IPS-11a (cell line): Measurements from ENCODE around the gene ARMC10.
"Not testable (repeated sequence)": the region's sequence is repeated elsewhere in the genome, so short reads cannot be mapped to it uniquely, and the experiment has no call there.

Experiments
- H3K4me3 ChIP-seq: one replicate; pipeline ENCODE4 v1.5.1; 2013; ENCODE audit warnings: low read depth, low read length, control low read depth

The ARMC10 gene

DNA sequence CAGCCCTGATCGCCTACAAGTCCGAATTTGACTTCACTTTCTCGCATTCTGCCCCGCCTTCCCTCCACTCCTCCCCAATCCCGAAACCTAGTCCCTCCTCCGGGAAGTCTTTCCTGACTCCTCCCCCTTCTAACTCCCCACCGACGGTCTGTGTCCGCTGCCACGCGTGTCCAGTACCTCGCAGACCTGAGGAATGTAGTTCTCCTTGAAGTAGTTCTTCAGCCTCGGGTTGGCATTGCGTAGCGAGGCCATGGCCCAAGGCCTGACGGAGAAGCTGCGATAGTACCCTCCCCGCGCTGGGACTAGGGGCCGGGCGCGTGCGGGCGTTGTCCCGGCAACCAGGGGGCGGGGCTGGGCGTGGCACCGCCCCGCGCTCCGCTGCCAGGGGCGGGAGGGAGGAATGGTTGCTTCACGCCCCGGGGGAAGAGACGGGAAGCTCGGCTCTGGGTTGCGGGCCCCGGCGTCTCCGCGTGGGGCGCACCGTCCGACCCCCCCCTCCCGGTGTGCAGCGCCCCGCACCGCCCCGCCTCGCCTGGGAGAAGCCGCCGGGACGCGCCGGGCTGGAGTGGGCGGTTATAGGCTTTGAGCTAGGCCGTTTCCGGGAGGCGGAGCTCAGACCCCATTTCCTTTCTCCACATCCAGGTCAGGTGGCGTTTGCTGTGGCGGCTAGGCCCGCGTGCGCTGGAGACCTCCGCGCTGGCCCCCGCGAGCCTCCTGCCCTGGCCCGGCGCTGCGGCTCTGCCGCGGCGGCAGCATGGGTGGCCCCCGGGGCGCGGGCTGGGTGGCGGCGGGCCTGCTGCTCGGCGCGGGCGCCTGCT lies at the start of gene ARMC10, which contains the start of gene FBXL13:
Gene ARMC10 (plus strand): TSS at position 622 of the 818 bp plus-strand sequence. CDS start 133 bp downstream, at position 755.
Gene FBXL13 (minus strand): TSS at position 278 of the 818 bp plus-strand sequence.
- peak within 1 kb of the TSS; percentile 83 for H3K4me3 ChIP-seq

- H3K4me3 ChIP-seq = no peak overlapping the region
Observed at GRCh38 chr7:103025341-103025740, 49.6 kb upstream of the ARMC10 start.

DNA sequence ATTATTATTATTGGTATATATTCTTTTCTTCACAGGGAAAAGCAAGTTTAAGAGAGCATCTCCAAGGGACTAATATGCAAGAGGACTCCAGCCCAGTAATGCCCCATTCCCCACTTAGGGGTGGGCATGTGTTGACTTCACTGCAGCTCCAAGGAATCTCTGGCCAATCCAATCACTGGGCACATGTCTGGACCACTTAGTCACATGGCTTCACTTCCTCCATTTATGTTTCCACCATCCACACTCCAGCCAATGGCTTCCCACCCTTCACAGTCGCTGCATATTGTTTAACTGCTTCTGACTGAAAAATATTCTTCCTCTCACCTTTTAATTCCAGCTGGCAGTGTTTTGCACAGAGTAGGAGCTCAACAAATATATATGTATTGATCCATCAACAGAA lies 43.9 kb upstream of the ARMC10 start:
- H3K4me3 ChIP-seq = no peak overlapping the region

DNA sequence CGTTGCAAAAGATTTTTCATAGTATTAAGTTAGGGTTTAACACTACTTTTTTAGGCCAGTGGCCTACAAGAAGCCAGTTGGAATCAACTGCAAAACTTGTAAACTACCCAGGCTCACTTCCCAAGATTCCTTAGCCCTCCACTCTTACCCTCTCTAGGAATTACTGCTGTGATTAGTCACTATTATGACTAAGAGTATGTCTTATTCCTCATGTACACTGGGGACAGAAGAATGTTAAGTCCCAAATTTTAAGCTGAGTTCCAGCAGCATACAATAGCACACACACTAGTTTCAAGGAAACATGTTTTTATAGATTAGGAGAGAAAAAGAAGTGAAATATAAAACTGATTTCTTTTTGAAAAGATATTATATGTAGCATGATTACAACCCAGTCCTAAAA lies 43.2 kb upstream of the ARMC10 start:
- no peak overlapping the region for H3K4me3 ChIP-seq

DNA sequence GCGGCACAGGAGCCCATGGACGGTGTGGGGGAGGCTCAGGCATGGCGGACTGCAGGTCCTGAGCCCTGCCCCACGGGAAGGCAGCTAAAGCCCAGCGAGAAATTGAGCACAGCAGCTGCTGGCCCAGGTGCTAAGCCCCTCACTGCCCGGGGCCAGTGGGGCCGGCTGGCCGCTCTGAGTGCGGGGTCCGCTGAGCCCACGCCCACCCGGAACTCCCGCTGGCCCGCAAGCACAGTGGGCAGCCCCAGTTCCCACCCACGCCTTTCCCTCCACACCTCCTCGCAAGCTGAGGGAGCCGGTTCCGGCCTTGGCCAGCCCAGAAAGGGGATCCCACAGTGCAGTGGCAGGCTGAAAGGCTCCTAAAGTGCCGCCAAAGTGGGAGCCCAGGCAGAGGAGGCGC lies 40.6 kb upstream of the ARMC10 start:
- not testable (repeated sequence) for H3K4me3 ChIP-seq

DNA sequence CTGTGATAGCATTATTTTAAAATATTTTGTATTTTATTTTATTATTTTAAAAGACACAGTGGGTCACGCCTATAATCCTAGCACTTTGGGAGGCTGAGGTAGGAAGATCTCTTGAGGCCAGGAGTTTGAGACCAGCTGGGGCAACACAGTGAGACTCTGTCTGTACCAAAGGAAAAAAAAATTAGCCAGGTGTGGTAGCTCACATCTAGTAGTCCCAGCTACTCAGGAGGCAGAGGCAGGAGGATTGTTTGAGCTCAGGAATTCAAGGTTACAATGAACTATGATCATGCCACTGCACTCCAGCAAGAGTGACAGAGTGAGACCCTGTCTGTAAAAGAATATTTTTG lies 37.5 kb upstream of the ARMC10 start:
- H3K4me3 ChIP-seq = no peak overlapping the region

GRCh38 chr7:103037823-103038739 lies 36.9 kb upstream of the ARMC10 start:
- not testable (repeated sequence) for H3K4me3 ChIP-seq

GRCh38 chr7:103041815-103042214 lies 33.1 kb upstream of the ARMC10 start:
- not testable (repeated sequence) for H3K4me3 ChIP-seq

DNA sequence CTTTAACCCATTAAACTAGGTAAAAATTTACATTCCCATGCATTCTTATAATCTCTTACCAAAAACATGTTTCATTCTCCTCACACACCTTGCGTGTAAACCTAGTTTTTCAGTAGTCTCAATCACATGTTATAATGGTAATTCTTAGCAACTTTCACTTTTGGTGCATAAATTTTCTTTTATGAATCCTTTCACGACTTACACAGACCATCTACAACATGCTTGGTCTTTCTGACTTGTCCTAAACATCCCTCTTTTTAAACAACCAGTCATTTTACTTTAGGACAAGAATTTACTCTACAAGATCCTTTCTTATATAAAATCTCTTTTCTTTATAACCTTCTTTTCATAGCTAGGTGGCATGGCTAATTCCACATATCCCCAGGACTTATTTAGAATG lies 26.1 kb upstream of the ARMC10 start:
- no peak overlapping the region for H3K4me3 ChIP-seq

- no peak overlapping the region for H3K4me3 ChIP-seq
Observed at GRCh38 chr7:103051519-103051918, 23.4 kb upstream of the ARMC10 start.

GRCh38 chr7:103056006-103056405 lies 18.9 kb upstream of the ARMC10 start:
- H3K4me3 ChIP-seq = not testable (repeated sequence)

DNA sequence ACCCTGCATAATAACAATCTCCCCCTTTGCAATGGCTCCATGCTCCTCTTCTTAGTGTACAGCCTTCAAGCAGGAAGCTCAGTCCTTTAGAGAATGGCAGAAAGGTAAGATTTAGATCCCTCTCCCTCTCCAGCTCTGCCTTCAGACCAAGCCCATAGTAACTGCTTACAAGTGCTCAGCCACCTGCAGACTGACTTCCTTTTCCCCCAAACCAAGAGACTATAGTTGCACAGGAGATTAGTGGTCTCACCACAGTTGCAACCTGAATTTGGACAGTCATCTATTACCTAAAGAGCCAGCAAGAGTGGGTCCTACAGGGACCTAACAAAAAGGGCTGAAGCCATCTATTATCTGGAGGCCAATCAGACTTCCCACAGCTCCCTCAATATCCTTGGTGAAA lies 16.8 kb upstream of the ARMC10 start:
- H3K4me3 ChIP-seq = no peak overlapping the region

DNA sequence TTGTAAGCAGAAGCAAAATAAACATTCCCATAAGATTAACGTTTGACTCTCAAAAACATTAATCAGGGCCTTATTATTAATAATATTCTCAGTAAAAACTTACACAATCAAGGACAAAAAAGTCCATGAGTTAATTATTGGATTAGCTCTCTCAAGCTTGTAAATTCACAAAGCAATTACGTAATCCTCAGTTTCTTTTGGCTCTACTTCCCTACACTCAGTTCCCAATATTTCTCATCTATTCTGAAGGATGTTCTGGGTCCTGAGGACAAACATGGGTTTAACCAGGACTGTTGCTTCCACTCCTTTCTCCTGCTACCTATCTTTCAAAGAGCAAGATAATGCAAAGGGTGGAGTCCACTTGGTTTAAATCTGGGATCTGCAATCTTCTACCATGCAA lies 15.5 kb upstream of the ARMC10 start:
- no peak overlapping the region for H3K4me3 ChIP-seq

GRCh38 chr7:103063895-103064294 lies 11.0 kb upstream of the ARMC10 start:
- H3K4me3 ChIP-seq = no peak overlapping the region

- H3K4me3 ChIP-seq = no peak overlapping the region
Observed at GRCh38 chr7:103065667-103066066, 9.3 kb upstream of the ARMC10 start.

DNA sequence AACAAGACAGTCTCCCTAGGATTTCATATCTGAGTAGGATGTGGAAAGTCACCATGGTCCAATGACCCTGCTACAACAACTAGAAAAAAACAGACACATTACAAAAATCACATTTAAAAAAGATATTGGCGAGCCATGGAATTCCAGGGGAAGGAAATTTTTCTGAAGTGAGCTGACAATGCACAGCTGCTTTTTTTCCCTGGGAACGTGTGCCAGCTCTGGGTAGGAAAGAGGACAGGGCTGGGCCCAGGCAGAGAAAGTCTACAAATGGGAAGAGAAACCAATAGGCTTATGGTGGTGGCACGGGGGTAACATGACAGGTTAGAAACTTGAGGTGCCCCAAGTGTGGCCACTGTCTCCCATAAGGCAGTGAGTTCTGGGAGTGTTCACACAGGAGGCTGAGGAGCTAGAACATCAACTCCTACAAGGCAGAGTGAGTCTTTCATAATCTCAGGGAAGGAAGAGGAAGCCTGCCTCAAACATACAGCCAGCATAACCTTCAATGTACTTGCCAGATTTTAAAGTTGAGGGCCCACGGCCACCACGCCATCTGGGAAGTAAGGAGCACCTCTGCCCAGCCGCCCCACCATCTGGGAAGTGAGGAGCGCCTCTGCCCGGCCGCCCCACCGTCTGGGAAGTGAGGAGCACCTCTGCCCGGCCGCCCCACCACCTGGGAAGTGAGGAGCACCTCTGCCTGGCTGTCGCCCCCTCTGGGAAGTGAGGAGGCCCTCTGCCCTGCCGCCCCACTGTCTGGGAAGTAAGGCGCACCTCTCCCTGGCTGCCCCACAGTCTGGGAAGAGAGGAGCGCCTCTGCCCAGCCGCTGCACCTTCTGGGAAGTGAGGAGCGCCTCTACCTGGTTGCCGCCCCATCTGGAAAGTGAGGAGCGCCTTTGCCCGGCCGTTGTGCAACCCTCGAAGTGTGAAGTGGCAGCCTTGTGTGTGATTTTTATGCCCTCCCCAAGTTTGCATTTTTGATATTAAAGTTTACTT lies 6.2 kb upstream of the ARMC10 start:
- no peak overlapping the region for H3K4me3 ChIP-seq

- H3K4me3 ChIP-seq = no peak overlapping the region
Observed at GRCh38 chr7:103071000-103071399, 3.9 kb upstream of the ARMC10 start.

DNA sequence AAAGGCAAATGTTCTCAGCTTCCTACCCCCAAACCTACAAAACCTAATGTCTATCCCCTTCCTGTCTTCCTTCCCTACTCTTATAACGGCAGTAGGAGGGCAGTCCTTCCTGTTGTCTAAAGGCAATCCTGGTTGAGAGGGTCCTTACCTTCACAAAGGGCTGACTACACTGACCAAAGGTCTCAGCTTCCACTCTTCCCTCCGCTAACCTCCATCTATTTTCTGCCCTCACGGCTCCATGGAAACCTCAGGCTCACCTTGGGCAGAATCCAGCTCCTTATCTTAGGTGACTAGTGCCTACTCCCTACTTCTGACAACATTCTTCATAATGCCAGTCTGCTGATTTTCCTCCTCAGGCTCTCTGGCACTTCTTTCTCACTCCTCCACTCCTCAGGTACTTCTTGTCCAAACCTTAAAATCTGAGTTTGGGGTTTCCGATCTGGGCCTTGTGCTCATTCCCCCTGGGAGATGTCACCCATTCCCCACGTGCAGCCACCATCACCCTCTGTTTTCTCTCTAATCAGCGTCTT lies 886 bp upstream of the ARMC10 start:
- H3K4me3 ChIP-seq = peak overlapping the region; percentile 83

DNA sequence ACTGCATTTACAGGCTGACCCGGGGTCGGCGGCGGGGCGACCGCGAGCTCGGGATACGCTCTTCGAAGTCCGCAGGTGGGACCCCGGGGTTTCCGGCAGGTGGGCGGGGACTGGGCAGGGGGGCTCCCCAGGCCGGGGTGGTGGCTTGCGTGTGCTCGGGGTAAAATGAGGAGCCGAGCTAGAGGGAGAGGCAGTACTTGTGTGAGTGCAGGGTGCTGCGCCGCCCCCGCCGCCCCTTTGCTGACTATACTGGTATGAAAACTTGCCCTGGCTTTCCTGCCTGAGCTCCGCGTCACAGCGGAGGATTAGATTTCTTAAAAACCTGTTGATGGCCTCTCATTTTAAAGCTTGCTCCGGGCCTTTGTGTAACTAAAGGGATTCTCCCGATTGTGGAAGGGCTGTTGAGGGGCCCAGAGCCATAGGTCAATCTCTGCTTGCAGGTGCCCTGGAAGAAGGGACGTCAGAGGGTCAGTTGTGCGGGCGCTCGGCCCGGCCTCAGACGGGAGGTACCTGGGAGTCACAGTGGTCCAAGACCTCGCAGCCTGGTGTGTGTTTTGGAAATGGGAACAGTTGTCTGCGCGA lies 488 bp downstream of the ARMC10 start:
- peak overlapping the region; percentile 83 for H3K4me3 ChIP-seq

DNA sequence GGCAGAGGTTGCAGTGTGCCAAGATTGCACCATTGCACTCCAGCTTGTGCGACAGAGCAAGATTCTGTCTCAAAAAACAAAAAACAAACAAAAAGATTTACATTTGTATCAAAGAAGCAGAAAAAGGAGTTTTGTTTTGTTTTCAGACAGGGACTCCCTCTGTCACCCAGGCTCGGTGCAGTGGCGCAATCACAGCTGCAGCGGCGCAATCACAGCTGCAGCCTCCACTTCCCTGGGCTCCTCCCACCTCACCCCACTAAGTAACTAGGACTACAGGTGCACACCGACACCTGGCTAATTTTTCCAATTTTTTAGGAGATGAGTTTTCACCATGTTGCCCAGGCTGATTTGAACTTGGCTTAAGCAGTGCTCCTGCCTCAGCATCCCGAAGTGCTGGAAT lies 1.8 kb downstream of the ARMC10 start:
- no peak overlapping the region for H3K4me3 ChIP-seq
